ENCODE data around the gene CDYL. TPM values are rescaled to one million over a fixed set of nuclear protein-coding genes. Genes with fewer than 3 reads are reported as not detected.
"Not testable (repeated sequence)": the region's sequence is repeated elsewhere in the genome, so short reads cannot be mapped to it uniquely, and the experiment has no call there.

The CDYL gene
- total RNA-seq, 1 donor from 2014 or later, result 30.4 TPM

- DNase-seq (ENCODE audit: low spot score), result peak; percentile 97
Observed at GRCh38 chr6:5003604-5004372, 227.6 kb downstream of the CDYL start, which contains the start of gene RPP40. Gene RPP40 (minus strand): TSS chr6:5004037. CDS start chr6:5004002, 35 bp downstream.

GRCh38 chr6:5004373-5005037 is 228.3 kb downstream of the CDYL start:
- no peak for DNase-seq (ENCODE audit: low spot score)

GRCh38 chr6:5005038-5005433 is 228.8 kb downstream of the CDYL start:
- not testable (repeated sequence) for DNase-seq (ENCODE audit: low spot score)

Other genes with a start within 250 kb of the CDYL start
- 3.2 TPM for gene RPP40, start 227.6 kb downstream of the CDYL start, total RNA-seq